GM19351 (cell line): ENCODE measurements around the gene GGNBP2.

Source experiments
- ATAC-seq: cut with Tn5 transposase; IDR thresholded peaks from one replicate; pipeline ENCODE4 v1.9.1; 2021; ENCODE audit warnings: mild to moderate bottlenecking, moderate library complexity; ENCODE audit not compliant: unreplicated experiment

GGNBP2 gene

DNA sequence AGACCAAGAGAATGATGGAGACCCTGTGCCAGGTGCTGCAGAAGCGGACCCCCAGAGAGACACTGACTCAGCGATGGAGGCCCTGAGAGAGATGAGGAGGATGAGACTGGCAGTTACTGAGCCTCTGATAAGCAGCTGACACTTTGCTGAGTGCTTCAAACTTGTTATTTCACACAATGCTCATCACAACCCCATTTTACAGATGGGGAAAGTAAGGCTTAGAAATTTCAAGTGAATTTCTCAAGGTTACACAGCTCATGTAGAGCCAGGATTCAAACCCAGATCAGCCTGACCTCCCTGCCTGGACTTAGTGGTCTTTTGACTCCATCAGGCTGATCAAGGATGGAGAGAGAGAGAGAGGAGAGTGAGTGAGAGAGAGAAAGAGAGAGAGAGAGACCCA lies 83.9 kb downstream of the GGNBP2 start:
- no peak for ATAC-seq

DNA sequence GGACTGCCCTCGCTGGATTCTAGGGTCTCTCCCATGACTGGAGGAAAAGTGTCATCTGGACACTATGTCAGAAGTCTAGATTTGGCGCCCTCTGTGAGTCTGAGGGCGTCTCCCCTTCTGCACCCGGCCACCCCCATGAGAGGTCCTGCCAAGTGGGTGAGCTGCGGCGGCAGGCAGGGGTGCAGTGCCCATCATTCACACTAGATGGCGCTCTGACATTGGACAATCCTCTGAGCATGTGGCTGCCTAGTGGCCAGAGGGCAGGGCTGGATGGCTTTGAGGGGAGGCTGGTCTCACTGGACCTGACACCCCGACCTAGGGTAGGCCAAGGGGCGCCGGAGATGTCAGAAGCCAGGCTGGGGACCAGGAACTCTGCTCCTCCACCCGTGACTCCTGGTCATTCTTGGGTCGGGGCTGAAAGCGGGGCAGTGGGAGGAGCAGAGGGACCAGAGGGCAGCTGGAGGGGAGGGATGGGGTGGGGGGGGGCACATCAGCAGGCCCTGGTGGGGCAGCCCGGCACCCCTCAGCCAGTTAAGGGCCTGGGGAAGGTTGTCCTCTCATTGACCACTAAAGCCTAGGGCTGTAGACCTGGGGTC lies 84.6 kb downstream of the GGNBP2 start:
- no peak for ATAC-seq

DNA sequence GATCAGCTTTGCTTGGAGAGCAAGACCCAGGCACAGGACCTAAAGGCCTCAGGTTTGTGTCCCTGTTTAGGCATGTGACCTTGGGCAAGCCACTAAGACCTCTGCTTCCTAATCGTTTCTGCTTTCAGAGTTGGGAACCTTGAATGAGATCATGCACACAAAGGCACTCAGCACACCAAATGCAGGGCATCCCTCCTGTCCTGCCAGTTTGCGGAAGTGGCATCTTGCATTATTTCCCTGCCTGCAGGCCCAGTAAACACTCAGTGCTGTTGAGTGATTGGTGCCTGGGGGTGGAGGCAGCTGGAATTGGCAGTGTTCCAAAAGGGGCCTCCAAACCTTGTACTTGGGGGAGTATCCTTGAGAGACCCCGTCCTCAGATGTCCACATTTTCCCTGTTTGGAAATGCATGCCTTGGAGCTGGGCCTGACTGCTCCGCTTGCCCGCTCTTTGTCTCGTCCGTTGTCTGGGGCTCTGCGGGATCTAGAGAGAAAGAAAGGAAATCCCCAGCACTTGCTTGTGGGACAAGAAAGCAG lies 85.3 kb downstream of the GGNBP2 start:
- ATAC-seq: no peak

DNA sequence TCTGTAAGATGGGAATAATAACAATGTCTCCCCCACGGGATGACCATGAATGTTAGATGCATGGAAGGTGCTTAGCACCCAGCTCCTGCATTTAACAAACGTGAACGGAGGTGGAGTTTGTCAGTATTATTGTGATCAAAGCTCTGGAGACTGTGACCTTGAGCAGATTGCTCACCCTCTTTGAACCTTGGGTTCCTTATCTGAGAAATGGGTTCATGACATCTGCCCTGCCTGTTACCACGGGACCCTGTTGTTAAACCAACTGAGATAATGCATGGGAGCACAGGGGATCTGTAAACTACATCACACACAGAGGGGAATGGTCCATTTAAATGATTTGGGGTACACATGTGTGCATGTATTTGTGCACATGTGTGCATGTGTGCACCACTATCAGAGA lies 86.3 kb downstream of the GGNBP2 start:
- ATAC-seq: no peak

DNA sequence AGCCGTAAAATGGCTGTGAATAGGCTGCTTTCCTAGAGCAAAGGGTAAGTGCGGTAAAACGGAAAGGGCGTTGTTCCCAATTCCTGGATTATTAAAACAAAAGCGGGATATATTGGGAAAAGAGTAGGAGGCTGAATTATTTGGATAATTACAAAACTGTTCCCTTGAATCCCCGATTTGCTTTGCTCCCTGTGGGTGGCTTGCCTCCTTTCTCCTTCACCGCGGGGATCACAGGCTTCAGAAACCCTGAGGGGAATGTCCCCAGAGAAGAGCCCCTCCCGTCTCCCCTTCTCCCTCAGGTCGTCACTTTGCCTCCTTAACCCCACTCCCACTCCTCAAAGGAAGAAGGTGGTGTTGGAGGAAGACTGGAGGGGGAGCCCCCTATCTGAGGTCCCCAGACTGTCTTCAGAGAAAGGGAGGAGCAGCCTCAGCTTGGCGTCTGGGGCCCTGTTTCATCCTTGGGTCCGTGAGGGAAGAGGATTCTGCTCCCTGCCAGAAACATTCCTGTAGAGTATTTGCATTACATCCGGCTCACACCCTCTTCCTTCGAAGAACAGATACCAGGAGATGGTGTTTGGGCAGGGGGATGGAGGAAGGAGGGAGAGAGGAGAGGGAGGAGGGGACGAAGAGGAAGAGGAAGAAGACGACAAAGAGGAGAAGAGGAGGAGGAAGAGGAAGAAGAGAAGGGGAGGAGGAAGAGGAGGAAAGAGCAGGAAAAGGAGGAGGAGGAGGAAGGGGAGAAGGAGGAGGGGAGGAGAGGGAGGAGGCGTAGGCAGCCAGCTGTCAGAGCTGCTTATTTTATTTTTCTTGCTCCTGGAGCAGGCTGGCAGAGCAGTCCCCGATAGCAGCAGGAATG lies 88.4 kb downstream of the GGNBP2 start:
- no peak for ATAC-seq
